ENCODE results near the gene SIM2.

Gene SIM2

GRCh38 chr21:36743008-36743407 is 44.1 kb downstream of the SIM2 start:
- no peak for DNase-seq

DNA sequence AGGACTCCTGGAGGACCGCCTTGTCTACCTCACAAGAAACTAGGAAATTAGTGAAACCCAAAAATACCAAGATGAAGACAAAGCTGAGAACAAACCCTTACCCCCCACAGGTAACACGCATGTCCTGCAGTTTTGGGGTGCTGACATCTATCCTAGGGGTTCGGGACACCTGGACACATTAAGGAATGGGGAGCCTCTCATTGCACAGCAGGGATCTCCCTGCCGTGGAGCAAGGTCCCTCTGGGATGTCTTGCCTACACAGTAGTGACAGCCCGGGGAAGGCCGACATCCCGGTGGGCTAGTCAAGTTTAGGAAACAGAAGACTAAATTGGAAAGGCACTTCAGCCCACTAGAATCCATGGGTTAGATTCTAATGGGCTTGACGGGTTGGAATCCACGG is 44.5 kb downstream of the SIM2 start:
- DNase-seq = no peak

- no peak for DNase-seq
Measured at GRCh38 chr21:36744190-36744559, 45.3 kb downstream of the SIM2 start.

DNA sequence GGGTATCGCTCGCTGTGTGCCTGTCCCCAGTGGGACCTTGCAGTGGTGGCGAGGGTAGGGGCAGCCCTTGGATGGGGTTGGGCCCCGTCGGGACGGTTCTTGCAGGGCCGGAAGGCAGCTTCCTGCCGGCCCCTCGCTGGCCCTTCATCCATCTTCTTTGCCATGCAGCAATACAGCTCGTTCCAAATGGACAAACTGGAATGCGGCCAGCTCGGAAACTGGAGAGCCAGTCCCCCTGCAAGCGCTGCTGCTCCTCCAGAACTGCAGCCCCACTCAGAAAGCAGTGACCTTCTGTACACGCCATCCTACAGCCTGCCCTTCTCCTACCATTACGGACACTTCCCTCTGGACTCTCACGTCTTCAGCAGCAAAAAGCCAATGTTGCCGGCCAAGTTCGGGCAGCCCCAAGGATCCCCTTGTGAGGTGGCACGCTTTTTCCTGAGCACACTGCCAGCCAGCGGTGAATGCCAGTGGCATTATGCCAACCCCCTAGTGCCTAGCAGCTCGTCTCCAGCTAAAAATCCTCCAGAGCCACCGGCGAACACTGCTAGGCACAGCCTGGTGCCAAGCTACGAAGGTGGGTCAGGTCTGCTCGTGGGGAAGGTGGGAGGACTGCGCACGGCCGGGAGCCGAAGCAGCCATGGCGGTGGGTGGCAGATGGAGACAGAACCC is 45.8 kb downstream of the SIM2 start:
- DNase-seq = no peak

DNA sequence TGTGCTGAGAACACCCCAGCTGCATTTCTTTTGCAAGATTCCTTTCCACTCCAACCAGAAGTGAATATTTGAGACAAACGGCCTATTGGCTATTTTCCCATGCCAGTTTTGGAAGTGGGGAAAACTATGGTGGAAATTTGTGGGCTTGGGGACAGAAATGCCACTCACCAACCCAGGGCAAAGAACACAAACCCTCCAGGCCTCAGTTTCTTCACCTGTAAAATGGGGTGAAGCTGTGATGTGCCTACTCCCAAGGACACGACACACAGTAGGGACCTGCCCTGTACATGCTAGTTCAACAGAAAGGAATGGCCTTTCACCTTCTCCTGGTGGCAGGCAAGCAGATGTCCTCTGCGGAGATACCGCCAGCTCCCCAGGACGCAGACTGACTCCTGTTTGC is 46.5 kb downstream of the SIM2 start:
- DNase-seq = no peak

DNA sequence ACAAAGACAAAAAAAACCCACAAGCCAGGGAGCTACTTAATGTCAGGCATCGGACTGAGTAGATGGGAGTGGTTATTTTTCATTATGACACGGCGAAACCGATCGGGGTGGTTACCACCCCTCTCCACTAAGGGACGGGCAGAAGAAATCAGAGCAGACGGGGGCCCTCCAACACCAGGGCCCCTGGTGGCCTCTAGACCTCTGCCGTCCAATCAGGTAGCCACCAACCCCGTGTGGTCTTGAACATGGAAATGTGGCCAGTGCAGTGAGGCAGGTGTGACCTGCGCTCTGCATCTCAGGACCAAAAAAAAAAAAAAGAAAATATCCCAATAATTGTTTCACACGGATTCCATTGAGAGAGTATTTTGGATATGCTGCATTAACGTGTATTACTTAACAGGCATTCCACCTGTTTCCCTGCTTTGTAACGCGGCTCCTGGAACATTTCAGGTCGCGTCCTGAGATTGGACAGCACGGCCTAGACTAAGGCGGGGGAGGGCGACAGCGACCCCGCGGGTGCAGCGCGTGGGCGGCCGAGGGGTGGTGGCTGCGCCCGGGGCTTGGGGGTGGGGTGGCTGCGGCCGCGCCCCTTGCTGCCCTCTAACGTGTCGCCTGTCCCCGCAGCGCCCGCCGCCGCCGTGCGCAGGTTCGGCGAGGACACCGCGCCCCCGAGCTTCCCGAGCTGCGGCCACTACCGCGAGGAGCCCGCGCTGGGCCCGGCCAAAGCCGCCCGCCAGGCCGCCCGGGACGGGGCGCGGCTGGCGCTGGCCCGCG is 48.3 kb downstream of the SIM2 start:
- no peak for DNase-seq

- no peak for DNase-seq
Measured at GRCh38 chr21:36747815-36748383, 49.0 kb downstream of the SIM2 start.

DNA sequence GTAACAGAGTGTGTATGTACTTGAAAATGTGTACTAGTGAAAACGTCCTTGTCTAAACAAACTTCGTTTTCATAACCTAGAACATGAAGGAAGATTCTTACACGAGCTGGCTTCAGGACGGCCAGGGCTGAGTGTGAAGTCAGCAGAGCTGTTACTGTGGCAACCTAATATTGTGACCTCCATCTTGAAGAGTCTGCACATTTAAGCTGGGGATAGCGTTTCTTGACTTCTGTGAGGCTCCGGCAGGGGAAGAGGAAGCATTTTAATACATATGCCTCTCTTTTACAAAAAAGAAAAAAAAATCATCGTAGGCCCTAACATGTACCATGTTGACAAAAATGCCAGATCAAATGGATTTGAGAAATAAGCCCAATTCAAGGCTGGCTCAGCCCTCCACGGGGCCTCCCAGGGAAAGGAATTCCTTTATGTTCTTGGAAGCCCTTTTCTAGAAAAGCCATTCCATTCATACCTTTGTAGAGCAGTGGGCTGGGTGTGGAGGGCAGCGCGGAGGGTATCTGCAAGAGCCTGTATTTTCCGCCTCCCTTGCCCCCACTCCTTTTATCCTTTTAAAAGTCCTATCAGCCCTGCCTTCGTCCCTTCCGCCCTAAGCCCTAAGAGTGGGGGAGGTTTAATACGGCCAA is 51.1 kb downstream of the SIM2 start:
- DNase-seq = no peak

- DNase-seq = no peak
Measured at GRCh38 chr21:36750576-36750959, 51.7 kb downstream of the SIM2 start.

GRCh38 chr21:36751383-36751782 is 52.5 kb downstream of the SIM2 start:
- no peak for DNase-seq

DNA sequence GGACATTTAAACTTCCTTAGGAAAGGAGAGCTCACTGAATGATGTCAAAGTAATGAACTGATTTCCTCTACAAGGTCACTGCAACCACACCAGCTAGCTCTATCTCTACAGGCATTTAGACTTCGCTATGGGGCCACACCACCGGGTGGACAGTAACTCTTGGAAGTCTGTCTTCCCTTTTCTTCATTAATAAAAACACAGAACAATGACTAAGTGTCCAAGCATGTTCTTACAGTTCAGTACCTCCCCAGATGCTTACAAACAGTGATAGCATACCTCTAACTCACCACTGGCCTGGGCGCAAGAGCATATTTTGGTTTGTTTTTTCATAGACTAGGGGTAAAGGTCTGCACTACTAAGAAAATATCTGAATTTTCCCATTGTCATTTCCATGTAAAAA is 54.6 kb downstream of the SIM2 start:
- DNase-seq = no peak

DNA sequence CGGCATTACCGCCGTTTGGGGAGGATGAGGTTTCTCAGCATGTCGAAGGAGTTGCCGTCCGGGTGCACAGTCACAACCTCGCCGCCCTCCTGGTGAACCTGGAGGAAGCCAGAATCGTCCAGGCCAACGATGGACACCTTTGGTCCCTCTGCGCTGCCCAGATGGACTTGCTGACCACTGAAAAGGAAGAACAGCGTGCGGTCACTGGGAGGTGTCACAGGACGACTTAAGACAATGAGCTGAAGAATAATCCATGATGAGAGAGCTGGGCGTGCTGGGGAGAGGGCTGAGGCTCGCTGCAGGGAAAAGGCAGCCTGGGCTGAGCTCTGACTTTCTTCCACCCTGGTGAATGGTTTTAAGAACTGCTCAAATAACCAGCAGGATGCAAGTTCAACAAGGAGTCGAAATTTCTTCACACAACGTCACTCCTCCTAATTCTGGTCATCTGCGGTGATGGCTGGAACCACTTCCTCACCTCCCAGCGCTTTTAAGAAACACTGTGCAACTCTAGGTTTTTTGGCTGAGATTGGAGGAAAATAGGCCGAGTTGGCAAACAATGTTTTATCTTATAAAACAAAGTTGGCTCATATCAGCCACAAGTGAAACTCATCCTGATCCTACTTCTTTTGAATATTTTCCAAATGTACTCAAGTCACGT is 55.5 kb downstream of the SIM2 start:
- DNase-seq = no peak

GRCh38 chr21:36756527-36756926 is 57.6 kb downstream of the SIM2 start:
- no peak for DNase-seq

DNA sequence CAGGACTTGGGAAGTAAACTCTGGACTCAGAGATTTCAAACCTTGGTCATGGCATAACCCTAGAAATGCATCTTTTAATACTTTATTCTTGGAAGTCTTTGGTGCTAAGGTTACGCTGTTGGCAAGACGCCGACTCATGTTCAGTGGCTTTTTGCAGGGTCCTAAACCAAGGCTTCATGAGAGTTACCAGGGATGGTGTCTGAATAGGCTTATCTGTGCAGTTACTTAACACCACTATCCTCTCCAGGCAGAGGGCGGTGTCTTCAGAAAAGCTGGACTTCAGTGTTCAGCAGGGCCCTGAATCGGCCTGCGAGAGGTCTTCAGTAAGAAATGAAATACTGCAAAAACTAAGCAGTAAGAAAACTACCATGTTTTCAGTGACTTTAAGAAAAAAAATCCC is 58.3 kb downstream of the SIM2 start:
- DNase-seq = no peak

- DNase-seq = no peak
Measured at GRCh38 chr21:36759348-36760083, 60.6 kb downstream of the SIM2 start.

DNA sequence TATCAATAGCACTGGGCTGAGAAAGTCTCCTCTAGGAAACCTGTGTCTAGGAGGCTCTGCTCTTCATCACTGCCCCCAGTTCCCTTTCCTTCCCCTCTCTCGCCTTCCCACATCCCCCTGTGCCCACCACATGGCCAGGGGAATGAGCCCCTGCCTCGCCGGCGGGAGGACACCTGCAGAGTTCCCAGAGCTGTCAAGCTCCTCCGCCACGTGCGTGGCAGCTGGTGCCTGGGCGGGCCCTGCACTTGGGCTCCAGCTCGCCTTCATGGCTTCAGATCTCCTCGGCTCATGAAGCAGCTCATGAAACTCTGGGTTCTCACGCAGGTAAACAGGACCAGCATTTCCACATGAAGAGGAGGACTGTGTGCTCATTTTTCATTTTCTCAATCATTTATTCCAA is 62.8 kb downstream of the SIM2 start:
- DNase-seq = no peak

- no peak for DNase-seq
Measured at GRCh38 chr21:36762642-36763041, 63.7 kb downstream of the SIM2 start.

DNA sequence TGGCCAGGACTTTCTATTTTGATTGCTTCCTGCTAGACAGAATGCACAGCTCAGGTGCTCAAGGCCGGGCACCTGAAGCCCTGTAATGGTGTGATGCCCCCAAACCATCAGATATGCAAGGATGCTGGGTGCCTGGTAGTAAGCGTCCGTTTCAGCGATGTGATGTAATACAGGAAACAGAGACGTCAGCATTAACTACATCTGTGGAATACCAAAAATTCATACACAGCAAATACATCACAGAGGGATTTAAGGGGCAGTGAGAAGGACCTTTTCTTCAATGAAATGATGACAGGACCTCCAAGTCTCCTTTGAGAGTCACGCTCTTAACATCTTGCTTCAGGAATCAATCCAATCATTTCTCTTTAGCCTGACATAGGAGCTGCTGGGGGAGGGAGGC is 64.4 kb downstream of the SIM2 start:
- no peak for DNase-seq

- no peak for DNase-seq
Measured at GRCh38 chr21:36765229-36765628, 66.3 kb downstream of the SIM2 start.

- no peak for DNase-seq
Measured at GRCh38 chr21:36766511-36766910, 67.6 kb downstream of the SIM2 start.

DNA sequence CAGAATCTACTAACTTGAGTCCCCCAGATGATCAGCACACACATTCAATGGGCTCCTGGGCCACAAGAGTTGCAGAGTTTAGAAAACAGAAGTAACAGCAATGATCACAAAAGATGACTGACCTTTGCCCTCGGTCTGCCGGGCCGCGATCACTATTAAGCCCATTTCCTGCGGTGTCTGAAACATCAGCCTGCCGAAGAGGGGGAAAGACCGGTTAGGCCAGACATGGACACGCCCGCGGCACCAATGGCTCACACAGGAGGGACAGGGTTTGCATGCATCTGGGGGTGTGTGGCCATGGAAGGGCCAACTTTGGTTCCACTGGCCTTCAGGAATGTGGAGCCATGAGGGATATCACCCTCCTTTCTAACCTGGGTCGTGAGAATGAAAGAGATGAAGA is 68.2 kb downstream of the SIM2 start:
- no peak for DNase-seq

DNA sequence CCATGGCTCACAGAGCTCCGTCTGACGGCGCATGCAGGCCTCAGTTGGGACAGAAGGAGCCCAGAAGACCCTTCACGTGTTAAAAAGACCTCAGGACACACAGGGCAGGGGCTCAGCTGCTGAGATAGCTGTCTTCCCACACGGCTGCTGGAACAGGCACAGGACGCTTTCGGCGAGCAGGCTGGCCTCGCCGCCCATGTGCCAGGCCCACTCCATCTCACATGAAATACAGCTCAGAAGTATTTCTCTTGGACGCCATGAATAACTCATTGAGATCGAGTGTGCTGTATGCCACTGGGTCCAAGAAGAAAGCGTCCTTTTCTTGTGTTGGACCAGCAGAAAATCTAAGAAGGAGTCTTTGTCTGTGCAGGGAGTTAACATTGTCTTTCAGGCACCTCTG is 69.6 kb downstream of the SIM2 start:
- DNase-seq = no peak
